ENCODE measurements around the gene KLHL4.

DNA sequence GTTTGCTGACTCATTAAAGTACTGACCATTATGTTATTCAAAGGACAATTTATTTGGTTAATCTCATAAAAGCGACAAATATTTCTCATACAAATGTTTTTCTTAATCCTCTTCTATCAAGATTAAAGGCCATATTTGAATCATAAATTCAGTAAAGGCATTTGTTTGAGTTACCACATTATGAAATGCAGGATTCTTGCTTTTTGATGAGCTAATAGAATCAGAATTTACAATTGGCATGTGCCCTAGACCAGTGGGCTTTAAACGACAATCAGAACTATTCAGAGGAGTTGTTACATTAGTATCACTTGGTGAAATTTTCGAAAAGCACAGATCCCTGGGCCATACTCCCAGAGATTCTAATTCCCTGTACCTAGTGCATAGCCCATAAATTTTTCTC is 55.3 kb downstream of the KLHL4 start:
- TF ChIP-seq, protein P1, sequence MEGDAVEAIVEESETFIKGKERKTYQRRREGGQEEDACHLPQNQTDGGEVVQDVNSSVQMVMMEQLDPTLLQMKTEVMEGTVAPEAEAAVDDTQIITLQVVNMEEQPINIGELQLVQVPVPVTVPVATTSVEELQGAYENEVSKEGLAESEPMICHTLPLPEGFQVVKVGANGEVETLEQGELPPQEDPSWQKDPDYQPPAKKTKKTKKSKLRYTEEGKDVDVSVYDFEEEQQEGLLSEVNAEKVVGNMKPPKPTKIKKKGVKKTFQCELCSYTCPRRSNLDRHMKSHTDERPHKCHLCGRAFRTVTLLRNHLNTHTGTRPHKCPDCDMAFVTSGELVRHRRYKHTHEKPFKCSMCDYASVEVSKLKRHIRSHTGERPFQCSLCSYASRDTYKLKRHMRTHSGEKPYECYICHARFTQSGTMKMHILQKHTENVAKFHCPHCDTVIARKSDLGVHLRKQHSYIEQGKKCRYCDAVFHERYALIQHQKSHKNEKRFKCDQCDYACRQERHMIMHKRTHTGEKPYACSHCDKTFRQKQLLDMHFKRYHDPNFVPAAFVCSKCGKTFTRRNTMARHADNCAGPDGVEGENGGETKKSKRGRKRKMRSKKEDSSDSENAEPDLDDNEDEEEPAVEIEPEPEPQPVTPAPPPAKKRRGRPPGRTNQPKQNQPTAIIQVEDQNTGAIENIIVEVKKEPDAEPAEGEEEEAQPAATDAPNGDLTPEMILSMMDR (IDR thresholded peaks at IDR 0.05; ENCODE audit: insufficient read depth, low read depth, low read length): no peak
- no peak for TF ChIP-seq EZH2 (IDR thresholded peaks at IDR 0.05; ENCODE audit: insufficient read depth, low read length)

Data from astrocyte (in vitro differentiated cells and primary cell).